Measurements from ENCODE around the gene DKKL1. TPM values are rescaled to one million over a fixed set of nuclear protein-coding genes. Genes with fewer than 3 reads are reported as not detected.

The DKKL1 gene
- polyA plus RNA-seq, 2 of the 4 experiments (the other 2 are of a cell fraction), result 0.37 to 0.53 TPM

DNA sequence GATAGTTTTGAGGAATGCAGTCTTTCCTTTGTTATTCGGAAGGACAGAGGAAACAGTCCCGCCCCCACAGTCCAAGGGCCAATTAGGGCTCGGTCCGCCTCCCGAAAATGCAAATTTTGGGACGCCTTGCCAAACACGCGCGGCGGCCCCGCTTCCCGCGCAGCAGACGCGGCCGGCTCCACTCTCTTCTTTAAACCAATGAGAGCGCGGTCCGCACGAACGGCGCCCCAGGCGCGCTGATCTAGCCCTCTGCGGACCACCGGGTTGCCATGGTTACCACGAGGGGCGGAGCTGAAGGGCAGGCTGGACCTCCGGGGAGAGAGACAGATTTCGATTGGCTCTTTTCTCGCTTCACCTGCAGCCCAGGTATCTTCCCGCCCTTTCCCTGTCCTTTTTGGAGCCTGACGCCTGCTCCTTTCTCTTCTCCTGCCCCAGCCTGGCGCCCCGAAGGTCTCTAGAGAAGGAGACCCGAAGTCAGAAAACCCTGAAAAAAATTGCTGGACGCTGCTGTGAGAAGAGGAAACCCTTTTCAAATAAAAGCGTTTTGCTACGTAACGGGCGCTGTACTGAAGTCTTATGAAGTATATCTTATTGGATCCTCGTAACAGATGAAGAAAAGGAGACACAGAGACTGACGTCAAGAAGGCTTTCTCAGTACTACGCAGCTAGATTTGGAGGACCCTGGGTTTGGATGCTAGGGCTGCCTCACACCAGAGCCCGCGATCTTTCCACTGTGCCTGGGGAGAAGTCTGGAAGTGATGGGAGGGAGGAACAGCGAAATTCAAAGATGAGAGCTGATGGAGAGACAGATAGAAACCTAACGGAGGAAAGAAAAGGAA is 57.6 kb downstream of the DKKL1 start:
- no peak overlapping the region for H3K27ac ChIP-seq
- no peak for DNase-seq (ENCODE audit: low read depth in 1 of 2, low spot score in 1 of 2)
- ChIA-PET POLR2A (interaction anchor here (0.8 to 1.0 kb wide), 2 partner anchors 10 to 33 kb away, joined by 4 to 5 read pairs; partner anchors contain the start of gene KASH5), CTCF (interaction anchor here (0.6 to 13.8 kb wide), 16 partner anchors 8 to 166 kb away, joined by 3 to 141 read pairs (median 6); partner anchors contain the start of gene SLC17A7)
- no peak for TF ChIP-seq CHD4 (IDR thresholded peaks at IDR 0.05; ENCODE audit: borderline replicate concordance)
- TF ChIP-seq, protein P1, sequence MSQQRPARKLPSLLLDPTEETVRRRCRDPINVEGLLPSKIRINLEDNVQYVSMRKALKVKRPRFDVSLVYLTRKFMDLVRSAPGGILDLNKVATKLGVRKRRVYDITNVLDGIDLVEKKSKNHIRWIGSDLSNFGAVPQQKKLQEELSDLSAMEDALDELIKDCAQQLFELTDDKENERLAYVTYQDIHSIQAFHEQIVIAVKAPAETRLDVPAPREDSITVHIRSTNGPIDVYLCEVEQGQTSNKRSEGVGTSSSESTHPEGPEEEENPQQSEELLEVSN (IDR thresholded peaks at IDR 0.05; ENCODE audit: borderline replicate concordance, low read depth), result peak; percentile 22; the same call in 1 of the 2 replicates
- no peaks in the 10 kb centered on the region for H3K9me3 ChIP-seq
- H3K4me1 ChIP-seq, result peaks cover 21% of the 10 kb centered on the region
- no peak for FAIRE-seq
- peak overlapping the region; percentile 21; the same call in 1 of the 3 replicates for H3K4me3 ChIP-seq
- 58% methylated on average over 48 of the region's 48 CpGs for WGBS (ENCODE audit: missing lambda C conversion rate)
- ATAC-seq, result peak in 1 of 2 experiments; percentile 4; a peak in 2 of 6 replicates
- peak overlapping the region; percentile 88 for H3K4me2 ChIP-seq

- Histone ChIP-seq H3K27ac (no peak overlapping the region; a peak in 1 of 6 replicates), H3K9me3 (no peaks in the 10 kb centered on the region), H3K4me1 (peaks cover 26% of the 10 kb centered on the region), H3K4me3 (peak overlapping the region; percentile 38; the same call in 2 of the 3 replicates), H3K4me2 (peak overlapping the region; percentile 88)
- DNase-seq (ENCODE audit: low read depth in 1 of 2, low spot score in 1 of 2), result no peak
- no peak for TF ChIP-seq USF2 (IDR thresholded peaks at IDR 0.05)
- ChIA-PET POLR2A (interaction anchor here (0.8 to 1.0 kb wide), 2 partner anchors 11 to 34 kb away, joined by 4 to 5 read pairs; partner anchors contain the start of gene KASH5), CTCF (interaction anchor here (0.6 to 13.8 kb wide), 16 partner anchors 9 to 166 kb away, joined by 3 to 141 read pairs (median 4); partner anchors contain the start of genes PIH1D1 and SLC17A7)
- ATAC-seq, result no peak
- 48% methylated on average over 2 of the region's 3 CpGs for WGBS (ENCODE audit: missing lambda C conversion rate)
- FAIRE-seq, result no peak
Observed at GRCh38 chr19:49421878-49422202, 58.2 kb downstream of the DKKL1 start.

- 2% methylated on average over 43 of the region's 58 CpGs for WGBS (ENCODE audit: missing lambda C conversion rate)
- Histone ChIP-seq H3K4me3 (peak overlapping the region; percentile 38), H3K9me3 (no peaks in the 10 kb centered on the region), H3K4me1 (peaks cover 26% of the 10 kb centered on the region), H3K27ac (peak overlapping the region; percentile 27 to 79; a peak in 5 of 6 replicates), H3K4me2 (peak overlapping the region; percentile 88)
- peak; percentile 66 to 89 for DNase-seq (ENCODE audit: low read depth in 1 of 2, low spot score in 1 of 2)
- CTCF ChIA-PET, result interaction anchor here (0.9 to 13.8 kb wide), 14 partner anchors 8 to 167 kb away, joined by 3 to 141 read pairs (median 6); partner anchors contain the start of genes PIH1D1 and SLC17A7
- peak; percentile 57 to 82 for ATAC-seq
- no peak for FAIRE-seq
- POLR2A ChIA-PET, result interaction anchor here (0.8 to 1.0 kb wide), 2 partner anchors 12 to 35 kb away, joined by 4 to 5 read pairs; partner anchors contain the start of gene KASH5
- TF ChIP-seq, protein P2, sequence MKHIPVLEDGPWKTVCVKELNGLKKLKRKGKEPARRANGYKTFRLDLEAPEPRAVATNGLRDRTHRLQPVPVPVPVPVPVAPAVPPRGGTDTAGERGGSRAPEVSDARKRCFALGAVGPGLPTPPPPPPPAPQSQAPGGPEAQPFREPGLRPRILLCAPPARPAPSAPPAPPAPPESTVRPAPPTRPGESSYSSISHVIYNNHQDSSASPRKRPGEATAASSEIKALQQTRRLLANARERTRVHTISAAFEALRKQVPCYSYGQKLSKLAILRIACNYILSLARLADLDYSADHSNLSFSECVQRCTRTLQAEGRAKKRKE (CRISPR knock-in tag; IDR thresholded peaks at IDR 0.05; ENCODE audit: low read depth), result no peak
- TF ChIP-seq, protein P3, sequence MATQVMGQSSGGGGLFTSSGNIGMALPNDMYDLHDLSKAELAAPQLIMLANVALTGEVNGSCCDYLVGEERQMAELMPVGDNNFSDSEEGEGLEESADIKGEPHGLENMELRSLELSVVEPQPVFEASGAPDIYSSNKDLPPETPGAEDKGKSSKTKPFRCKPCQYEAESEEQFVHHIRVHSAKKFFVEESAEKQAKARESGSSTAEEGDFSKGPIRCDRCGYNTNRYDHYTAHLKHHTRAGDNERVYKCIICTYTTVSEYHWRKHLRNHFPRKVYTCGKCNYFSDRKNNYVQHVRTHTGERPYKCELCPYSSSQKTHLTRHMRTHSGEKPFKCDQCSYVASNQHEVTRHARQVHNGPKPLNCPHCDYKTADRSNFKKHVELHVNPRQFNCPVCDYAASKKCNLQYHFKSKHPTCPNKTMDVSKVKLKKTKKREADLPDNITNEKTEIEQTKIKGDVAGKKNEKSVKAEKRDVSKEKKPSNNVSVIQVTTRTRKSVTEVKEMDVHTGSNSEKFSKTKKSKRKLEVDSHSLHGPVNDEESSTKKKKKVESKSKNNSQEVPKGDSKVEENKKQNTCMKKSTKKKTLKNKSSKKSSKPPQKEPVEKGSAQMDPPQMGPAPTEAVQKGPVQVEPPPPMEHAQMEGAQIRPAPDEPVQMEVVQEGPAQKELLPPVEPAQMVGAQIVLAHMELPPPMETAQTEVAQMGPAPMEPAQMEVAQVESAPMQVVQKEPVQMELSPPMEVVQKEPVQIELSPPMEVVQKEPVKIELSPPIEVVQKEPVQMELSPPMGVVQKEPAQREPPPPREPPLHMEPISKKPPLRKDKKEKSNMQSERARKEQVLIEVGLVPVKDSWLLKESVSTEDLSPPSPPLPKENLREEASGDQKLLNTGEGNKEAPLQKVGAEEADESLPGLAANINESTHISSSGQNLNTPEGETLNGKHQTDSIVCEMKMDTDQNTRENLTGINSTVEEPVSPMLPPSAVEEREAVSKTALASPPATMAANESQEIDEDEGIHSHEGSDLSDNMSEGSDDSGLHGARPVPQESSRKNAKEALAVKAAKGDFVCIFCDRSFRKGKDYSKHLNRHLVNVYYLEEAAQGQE (IDR thresholded peaks at IDR 0.05), result no peak
- TF ChIP-seq MYC (IDR thresholded peaks at IDR 0.05; ENCODE audit: borderline replicate concordance, low read length) (no peak), KDM1A (IDR thresholded peaks at IDR 0.05; ENCODE audit: low read depth) (no peak), CHD4 (IDR thresholded peaks at IDR 0.05; ENCODE audit: borderline replicate concordance) (no peak), RAD21 (conservative IDR thresholded peaks at IDR 0.05 in 1 of 2, IDR thresholded peaks at IDR 0.05 in 1 of 2) (no peak), PHF8 (IDR thresholded peaks at IDR 0.05; ENCODE audit: borderline replicate concordance, low read depth) (peak; percentile 10; the same call in 1 of the 2 replicates), PBX3 (IDR thresholded peaks at IDR 0.05) (no peak), HDAC2 (IDR thresholded peaks at IDR 0.05) (no peak; the same call in 1 of the 2 replicates), SREBF2 (IDR thresholded peaks at IDR 0.05) (no peak), MAZ (IDR thresholded peaks at IDR 0.05; ENCODE audit: borderline replicate concordance, low read depth, low read length) (0 out of 2 replicates have a peak, but pooled peaks have one; percentile 7), ZSCAN20 (CRISPR knock-in tag; IDR thresholded peaks at IDR 0.05) (no peak), TP53 (CRISPR knock-in tag; IDR thresholded peaks at IDR 0.05) (no peak), ZFP36 (IDR thresholded peaks at IDR 0.05; ENCODE audit: borderline replicate concordance, partially characterized antibody) (no peak), HMGXB4 (CRISPR knock-in tag; IDR thresholded peaks at IDR 0.05; ENCODE audit: borderline replicate concordance) (no peak), POLR2A (IDR thresholded peaks at IDR 0.05; ENCODE audit: low read length) (no peak; the same call in none of the 2 replicates)
- TF ChIP-seq, protein P4, sequence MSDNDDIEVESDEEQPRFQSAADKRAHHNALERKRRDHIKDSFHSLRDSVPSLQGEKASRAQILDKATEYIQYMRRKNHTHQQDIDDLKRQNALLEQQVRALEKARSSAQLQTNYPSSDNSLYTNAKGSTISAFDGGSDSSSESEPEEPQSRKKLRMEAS (IDR thresholded peaks at IDR 0.05), result peak; percentile 82
Observed at GRCh38 chr19:49422407-49423070, 58.9 kb downstream of the DKKL1 start.

All from A549 (cell line).